H1 (cell line): Measurements from ENCODE around the gene SPHKAP. TPM values are rescaled to one million over a fixed set of nuclear protein-coding genes. Genes with fewer than 3 reads are reported as not detected.

Source experiments
- CTCF ChIA-PET: fragments of 300-600 bp; sonication (Branson Sonifier 250); formaldehyde crosslinking; loops from one replicate; lab custom pipeline; 2021; ENCODE audit not compliant: partially characterized antibody; lab: Charles Lee
- POLR2A ChIA-PET: fragments of 300-600 bp; sonication (Branson Sonifier 250); formaldehyde crosslinking; loops from one replicate; lab custom pipeline; 2021; ENCODE audit warnings: inconsistent platforms; ENCODE audit not compliant: partially characterized antibody; lab: Charles Lee
- DNase-seq, 2 experiments: peaks; one replicate each; pipeline versions ENCODE4 v3.0.0 to v3.0.0-alpha.2; 2010 to 2022; ENCODE audit warnings: low spot score in 2 of 2, low read depth in 1 of 2, mixed read lengths in 1 of 2
- FAIRE-seq: peaks from 2 replicates; lab custom pipeline; 2011; peaks lifted over from hg19 to GRCh38; lab: Jason Lieb, UNC
- H2AFZ ChIP-seq: 2 replicates; pipeline ENCODE4 v1.8.1; 2012; ENCODE audit warnings: low read length, inconsistent platforms
- H2AK5ac ChIP-seq: 2 replicates; pipeline ENCODE4 v1.6.1; 2013; ENCODE audit warnings: low read depth, low read length
- H2BK120ac ChIP-seq: replicated peaks from 2 replicates; pipeline ENCODE3; 2013; ENCODE audit warnings: low read depth, low read length, inconsistent platforms
- H2BK12ac ChIP-seq: 2 replicates; pipeline ENCODE4 v1.6.1; 2013; ENCODE audit warnings: low read depth, low read length
- H2BK15ac ChIP-seq: 2 replicates; pipeline ENCODE4 v1.6.1; 2013; ENCODE audit warnings: low read length
- H2BK20ac ChIP-seq: 2 replicates; pipeline ENCODE4 v1.6.1; 2013; ENCODE audit warnings: low read length
- H2BK5ac ChIP-seq: 2 replicates; pipeline ENCODE4 v1.6.1; 2013; ENCODE audit warnings: low read depth, low read length
- H3K14ac ChIP-seq: 2 replicates; pipeline ENCODE4 v1.6.1; 2013; ENCODE audit warnings: inconsistent platforms; ENCODE audit not compliant: insufficient read length
- H3K18ac ChIP-seq: 2 replicates; pipeline ENCODE4 v1.6.1; 2013; ENCODE audit warnings: low read length; ENCODE audit errors: extremely low read depth
- H3K23ac ChIP-seq: 2 replicates; pipeline ENCODE4 v1.6.1; 2013; ENCODE audit warnings: inconsistent platforms; ENCODE audit not compliant: insufficient read length
- H3K23me2 ChIP-seq: 2 replicates; pipeline ENCODE4 v1.6.1; 2013; ENCODE audit warnings: low read depth, low read length
- H3K27ac ChIP-seq: 2 replicates; pipeline ENCODE4 v1.6.1; 2011; ENCODE audit warnings: low read depth, low read length, inconsistent platforms
- H3K27me3 ChIP-seq, 4 experiments: replicated peaks in 1 of 4; 1 replicate in 1 of 4; 2 replicates in 3 of 4; pipeline versions ENCODE4 v1.6.1 to v1.8.1; 2011 to 2013; ENCODE audit warnings: low read length in 3 of 4, mild to moderate bottlenecking in 3 of 4, inconsistent platforms in 2 of 4, mixed read lengths in 2 of 4, moderate library complexity in 1 of 4; ENCODE audit not compliant: control insufficient read depth in 3 of 4, insufficient read depth in 3 of 4; ENCODE audit errors: extremely low read depth in 1 of 4
- H3K36me3 ChIP-seq, 4 experiments: 2 replicates each; pipeline versions ENCODE4 v1.6.1 to v1.8.1; 2011 to 2013; ENCODE audit warnings: mild to moderate bottlenecking in 4 of 4, low read length in 3 of 4, moderate library complexity in 2 of 4, control low read depth in 1 of 4, inconsistent platforms in 1 of 4; ENCODE audit not compliant: insufficient read depth in 4 of 4, control insufficient read depth in 2 of 4
- H3K4ac ChIP-seq: replicated peaks from 2 replicates; pipeline ENCODE3; 2013; ENCODE audit warnings: low read length, low read depth, mixed read lengths, inconsistent platforms; ENCODE audit not compliant: insufficient read length
- H3K4me1 ChIP-seq, 4 experiments: replicated peaks in 1 of 4; 1 replicate in 1 of 4; 2 replicates in 3 of 4; pipeline versions ENCODE4 v1.6.1 to v1.8.1; 2011 to 2013; ENCODE audit warnings: low read length in 3 of 4, inconsistent platforms in 2 of 4, mixed read lengths in 1 of 4; ENCODE audit not compliant: insufficient read depth in 4 of 4, control insufficient read depth in 3 of 4
- H3K4me2 ChIP-seq, 2 experiments: 2 replicates each; pipeline versions ENCODE4 v1.6.1 to v1.8.1; 2011 to 2013; ENCODE audit warnings: low read depth in 2 of 2, low read length in 2 of 2, control low read depth in 1 of 2, inconsistent platforms in 1 of 2, mild to moderate bottlenecking in 1 of 2; ENCODE audit not compliant: insufficient read depth in 1 of 2
- H3K4me3 ChIP-seq, 4 experiments: fragments of 200-600, 300-600 bp in 1 of 4; sonication (generic), shearing (Covaris generic), sonication (Bioruptor Twin) in 1 of 4; 2 replicates each; pipeline versions ENCODE4 v1.5.1 to v1.8.1; 2011 to 2016; ENCODE audit warnings: low read length in 4 of 4, low read depth in 3 of 4, control low read depth in 2 of 4, inconsistent platforms in 2 of 4, mild to moderate bottlenecking in 2 of 4, mixed read lengths in 1 of 4, moderate library complexity in 1 of 4; ENCODE audit not compliant: insufficient read depth in 2 of 4; ENCODE audit errors: extremely low read depth in 1 of 4
- H3K56ac ChIP-seq: replicated peaks from 2 replicates; pipeline ENCODE3; 2013; ENCODE audit warnings: low read depth, mild to moderate bottlenecking, mixed read lengths, low read length, inconsistent platforms; ENCODE audit not compliant: insufficient read length
- H3K79me1 ChIP-seq: 2 replicates; pipeline ENCODE4 v1.6.1; 2013; ENCODE audit warnings: low read depth, low read length, control low read depth
- H3K79me2 ChIP-seq, 2 experiments: 2 replicates each; pipeline versions ENCODE4 v1.6.1 to v1.8.1; 2012 to 2013; ENCODE audit warnings: low read length in 2 of 2, mild to moderate bottlenecking in 2 of 2, inconsistent platforms in 1 of 2; ENCODE audit not compliant: insufficient read depth in 2 of 2, control insufficient read depth in 1 of 2
- H3K9ac ChIP-seq, 4 experiments: replicated peaks in 1 of 4; 1 replicate in 1 of 4; 2 replicates in 3 of 4; pipeline versions ENCODE4 v1.6.1 to v1.8.1; 2011 to 2013; ENCODE audit warnings: low read depth in 3 of 4, low read length in 3 of 4, control low read depth in 2 of 4, mild to moderate bottlenecking in 2 of 4, moderate library complexity in 2 of 4, inconsistent platforms in 1 of 4; ENCODE audit errors: extremely low read depth in 1 of 4
- H3K9me3 ChIP-seq, 2 experiments: 2 replicates each; pipeline versions ENCODE4 v1.6.1 to v1.8.1; 2012 to 2013; ENCODE audit warnings: mild to moderate bottlenecking in 2 of 2, moderate library complexity in 2 of 2, control low read depth in 1 of 2, inconsistent platforms in 1 of 2, low read depth in 1 of 2, low read length in 1 of 2, mixed read lengths in 1 of 2; ENCODE audit not compliant: insufficient read depth in 2 of 2
- H4K20me1 ChIP-seq, 2 experiments: replicated peaks in 1 of 2; 2 replicates each; pipeline versions ENCODE3 to v1.8.1; 2011 to 2013; ENCODE audit warnings: inconsistent platforms in 2 of 2, low read length in 2 of 2, mild to moderate bottlenecking in 1 of 2; ENCODE audit not compliant: insufficient read depth in 2 of 2, control insufficient read depth in 1 of 2
- H4K5ac ChIP-seq: 2 replicates; pipeline ENCODE4 v1.6.1; 2013; ENCODE audit warnings: low read length, low read depth, mixed read lengths, inconsistent platforms; ENCODE audit not compliant: insufficient read length
- H4K8ac ChIP-seq: 2 replicates; pipeline ENCODE4 v1.8.0; 2013; ENCODE audit warnings: mild to moderate bottlenecking, moderate library complexity, low read length, inconsistent platforms; ENCODE audit not compliant: insufficient read depth; ENCODE audit errors: extremely low read depth
- H4K91ac ChIP-seq: replicated peaks from 2 replicates; pipeline ENCODE3; 2013; ENCODE audit warnings: low read length, mixed read lengths, inconsistent platforms; ENCODE audit not compliant: insufficient read length
- BACH1 ChIP-seq: IDR thresholded peaks from 2 replicates; pipeline ENCODE4 v1.6.1; 2012; ENCODE audit warnings: low read length, improper control_type of control experiment
- WGBS, 2 experiments: shearing (Covaris generic) in 1 of 2; methylation state at CpG; one replicate each; pipeline versions ENCODE4 v1.1.6 to v1.1.7; 2013 to 2015; ENCODE audit warnings: low lambda C conversion rate in 2 of 2, mixed read lengths in 2 of 2, inconsistent platforms in 1 of 2, low coverage in 1 of 2, missing lambda C conversion rate in 1 of 2; ENCODE audit not compliant: insufficient replicate concordance in 2 of 2, insufficient coverage in 1 of 2, insufficient read length in 1 of 2; ENCODE audit errors: extremely low coverage in 1 of 2, missing lambda C conversion rate in 1 of 2; 5-methylcytosine and 5-hydroxymethylcytosine counted together
- polyA plus RNA-seq, 7 experiments: library from polyadenylated mRNA; depleted of rRNA in 3 of 7; stranded (reverse) in 5 of 7; unstranded in 2 of 7; fragments of >200 nt in 5 of 7; fragments of 200-250 nt in 2 of 7; gene quantifications; 1 replicate in 5 of 7; 2 replicates in 1 of 7; 4 replicates in 1 of 7; pipeline versions ENCODE4 v1.2.1 to v1.2.3, GENCODE V29; 2011 to 2013; ENCODE audit warnings: missing spikeins in 2 of 7, mixed read lengths in 2 of 7
- total RNA-seq: library from RNA; stranded (reverse); fragmentation: NEBNext Ultra II Directional; extraction: Animal tissue kit (Norgen Biotek cat#: 25700); gene quantifications from 2 replicates; pipeline ENCODE4 v1.2.1, GENCODE V29; 2021

SPHKAP gene
- total and polyA plus RNA-seq, 2 of the 8 experiments (the other 6 are each of a cell fraction or from before 2014, with no cell fraction given): 0.02 TPM; not detected in 1

DNA sequence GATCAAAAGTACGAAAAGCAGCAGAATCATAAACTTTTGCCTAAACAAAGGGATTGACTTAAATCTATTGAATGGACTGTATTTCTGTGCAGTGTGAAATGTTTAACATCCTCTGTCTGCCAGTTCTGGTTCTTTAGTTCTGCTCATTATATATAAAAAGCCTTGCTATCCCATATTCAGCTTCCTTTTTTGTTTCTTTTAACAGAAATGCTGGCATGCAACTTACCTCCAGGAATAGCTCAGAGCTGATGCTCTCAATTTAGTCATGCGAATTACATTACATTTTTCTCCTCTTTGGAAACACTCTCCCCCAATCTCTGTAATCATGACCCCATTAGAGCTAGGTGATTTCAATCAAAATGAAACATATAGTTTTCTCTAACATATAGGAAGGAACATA, 73.6 kb downstream of the SPHKAP start:
- no peak overlapping the region for H3K18ac ChIP-seq
- no peaks in the 10 kb centered on the region for H3K9me3 ChIP-seq
- no peak overlapping the region for H3K23ac ChIP-seq

More for the DNA sequence above, 73.6 kb downstream of the SPHKAP start:
- whole genome bisulfite sequencing, 2 experiments: 74% methylated on average over 2 of the region's 2 CpGs; no CpG with 5 or more reads in 1 of the 2 experiments
- Histone ChIP-seq H2BK120ac (no peak overlapping the region), H4K20me1 (no peaks in the 10 kb centered on the region), H3K9ac (no peak overlapping the region), H3K4me2 (no peak overlapping the region), H3K27ac (no peak overlapping the region), H3K79me2 (no peaks in the 10 kb centered on the region), H2BK20ac (no peak overlapping the region), H4K8ac (no peak overlapping the region), H4K91ac (no peak overlapping the region), H3K56ac (no peak overlapping the region), H3K79me1 (no peaks in the 10 kb centered on the region), H2BK15ac (no peak overlapping the region), H3K36me3 (no peaks in the 10 kb centered on the region), H2AK5ac (no peak overlapping the region), H2BK5ac (no peak overlapping the region), H4K5ac (no peak overlapping the region), H3K4ac (no peak overlapping the region), H2BK12ac (no peak overlapping the region), H3K4me1 (no peaks in the 10 kb centered on the region; a peak in 1 of 7 replicates), H3K23me2 (no peaks in the 10 kb centered on the region), H3K27me3 (no peaks in the 10 kb centered on the region), H2AFZ (no peak overlapping the region), H3K4me3 (no peak overlapping the region), H3K14ac (no peak overlapping the region)
- no peak for FAIRE-seq
- no peak for DNase-seq
- no peak for TF ChIP-seq BACH1
- POLR2A ChIA-PET: no interaction called here
- CTCF ChIA-PET: interaction anchor here (1.2 kb wide), 1 partner anchor 208 kb away, joined by 3 read pairs; no protein-coding TSS in a partner anchor
